Upper lobe of right lung (tissue), 1 donor: ENCODE results near the gene GLMP. TPM values are rescaled to one million over a fixed set of nuclear protein-coding genes. Genes with fewer than 3 reads are reported as not detected.

Experiments
- ATAC-seq: fragments of 200-7000 bp; cut with Tn5 transposase; one replicate; pipeline ENCODE4 v1.9.1; 2020; ENCODE audit warnings: mild to moderate bottlenecking, moderate library complexity
- DNase-seq: peaks from one replicate; pipeline ENCODE4 v3.0.0-alpha.2; 2020
- H3K27ac ChIP-seq: fragments of 200-600 bp; one replicate; pipeline ENCODE4 v1.8.0; 2022
- H3K27me3 ChIP-seq: fragments of 200-600 bp; one replicate; pipeline ENCODE4 v1.8.0; 2022; ENCODE audit warnings: mild to moderate bottlenecking
- H3K36me3 ChIP-seq: fragments of 200-600 bp; one replicate; pipeline ENCODE4 v1.8.0; 2022
- H3K4me1 ChIP-seq: fragments of 200-600 bp; one replicate; pipeline ENCODE4 v1.8.0; 2022
- H3K4me3 ChIP-seq: fragments of 200-600 bp; one replicate; pipeline ENCODE4 v1.8.0; 2022; ENCODE audit warnings: mild to moderate bottlenecking
- H3K9me3 ChIP-seq: fragments of 200-600 bp; one replicate; pipeline ENCODE4 v1.8.0; 2022
- CTCF ChIP-seq: fragments of 200-600 bp; IDR thresholded peaks from one replicate; pipeline ENCODE4 v1.8.0; 2022; ENCODE audit warnings: antibody characterized with exemption
- intact Hi-C: fragments of 100-400 bp; cut with DNase I; formaldehyde crosslinking; loops from one replicate; pipeline ENCODE4 v1.11.0; 2022
- total RNA-seq: library from RNA; stranded (reverse); fragmentation: NEBNext Ultra II Directional; extraction: Animal tissue kit (Norgen Biotek cat#: 25700); gene quantifications from one replicate; pipeline ENCODE4 v1.2.1, GENCODE V29; 2021
- donor health status: DM: no; HTN: yes; CAD: no; lungs with severe emphysema.

GLMP gene
- total RNA-seq, 1 donor from 2014 or later, result 61.1 TPM

- no peak for ATAC-seq
- TF ChIP-seq CTCF, result no peak
- Histone ChIP-seq H3K36me3 (no peaks in the 10 kb centered on the region), H3K9me3 (no peaks in the 10 kb centered on the region), H3K27me3 (no peaks in the 10 kb centered on the region), H3K4me1 (peaks cover 17% of the 10 kb centered on the region), H3K27ac (no peak overlapping the region), H3K4me3 (no peak overlapping the region)
- DNase-seq, result no peak
- intact Hi-C loops, result no loop called here
Observed at GRCh38 chr1:156293098-156293434, 2.4 kb downstream of the GLMP start.

DNA sequence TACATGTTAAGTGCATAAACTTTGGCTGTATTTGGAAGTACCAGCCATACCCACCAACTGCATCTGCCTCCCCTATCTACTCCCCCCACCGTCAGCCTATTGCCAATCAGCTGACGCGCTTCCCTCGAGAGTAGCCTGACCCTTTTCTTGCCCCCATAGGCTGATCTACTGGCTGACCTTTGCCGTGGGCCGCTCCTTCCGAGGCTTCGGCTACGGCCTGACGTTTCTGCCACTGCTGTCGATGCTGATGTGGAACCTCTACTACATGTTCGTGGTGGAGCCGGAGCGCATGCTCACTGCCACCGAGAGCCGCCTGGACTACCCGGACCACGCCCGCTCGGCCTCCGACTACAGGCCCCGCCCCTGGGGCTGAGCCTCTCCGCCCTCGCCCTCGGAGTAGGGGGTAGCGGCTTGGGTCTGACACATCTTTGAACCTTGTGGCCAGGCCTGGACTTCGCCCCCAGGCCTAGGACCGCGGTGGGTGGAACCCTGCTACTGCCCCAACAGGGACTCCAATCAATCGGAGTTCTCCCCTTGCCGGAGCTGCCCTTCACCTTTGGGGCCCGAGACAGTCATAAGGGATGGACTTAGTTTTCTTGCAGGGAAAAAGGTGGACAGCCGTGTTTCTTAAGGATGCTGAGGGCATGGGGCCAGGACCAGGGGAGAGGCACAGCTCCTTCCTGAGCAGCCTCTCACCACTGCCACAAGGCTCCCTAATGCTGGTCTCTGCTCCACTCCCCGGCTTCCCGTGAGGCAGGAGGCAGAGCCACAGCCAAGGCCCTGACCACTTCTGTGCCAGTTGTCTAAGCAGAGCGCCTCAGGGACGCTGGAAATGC, 4.0 kb downstream of the GLMP start:
- DNase-seq, result peak; percentile 93
- H3K4me3 ChIP-seq, result peak overlapping the region; percentile 46
- no peaks in the 10 kb centered on the region for H3K36me3 ChIP-seq
- TF ChIP-seq CTCF, result no peak
- H3K27ac ChIP-seq, result peak overlapping the region; percentile 28
- H3K4me1 ChIP-seq, result peaks cover 17% of the 10 kb centered on the region
- intact Hi-C loops, result no loop called here
- H3K9me3 ChIP-seq, result no peaks in the 10 kb centered on the region
- H3K27me3 ChIP-seq, result no peaks in the 10 kb centered on the region
- peak; percentile 94 for ATAC-seq

DNA sequence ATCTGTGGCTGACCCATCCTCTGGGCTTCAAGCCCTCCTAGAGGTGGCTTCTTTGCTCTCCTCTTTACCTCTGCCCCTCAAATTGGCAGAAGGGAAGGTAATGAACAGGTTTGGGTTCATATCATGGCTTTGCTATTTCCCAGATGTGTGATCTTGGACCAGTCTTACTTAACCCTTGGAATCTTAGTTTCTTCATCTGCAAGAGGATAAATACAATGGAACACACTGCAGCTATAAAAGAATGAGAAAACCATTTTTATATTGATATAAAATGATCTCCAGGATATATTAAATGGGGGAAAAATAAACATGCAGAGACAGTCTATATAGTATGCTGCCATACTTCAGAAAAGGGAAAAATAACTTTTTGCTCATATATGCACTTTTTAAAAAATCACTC, 5.6 kb downstream of the GLMP start:
- H3K4me3 ChIP-seq, result no peak overlapping the region
- no peak overlapping the region for H3K27ac ChIP-seq
- H3K4me1 ChIP-seq, result peaks cover 10% of the 10 kb centered on the region
- DNase-seq, result no peak
- H3K9me3 ChIP-seq, result no peaks in the 10 kb centered on the region
- intact Hi-C loops, result no loop called here
- no peaks in the 10 kb centered on the region for H3K27me3 ChIP-seq
- no peaks in the 10 kb centered on the region for H3K36me3 ChIP-seq
- no peak for TF ChIP-seq CTCF
- no peak for ATAC-seq

- DNase-seq (no peak), ATAC-seq (no peak)
- peaks cover 18% of the 10 kb centered on the region for H3K4me1 ChIP-seq
- no peak for TF ChIP-seq CTCF
- intact Hi-C loops, result no loop called here
- no peaks in the 10 kb centered on the region for H3K36me3 ChIP-seq
- no peaks in the 10 kb centered on the region for H3K9me3 ChIP-seq
- no peaks in the 10 kb centered on the region for H3K27me3 ChIP-seq
- no peak overlapping the region for H3K27ac ChIP-seq
- H3K4me3 ChIP-seq, result no peak overlapping the region
Observed at GRCh38 chr1:156286061-156286460, 9.4 kb downstream of the GLMP start.

DNA sequence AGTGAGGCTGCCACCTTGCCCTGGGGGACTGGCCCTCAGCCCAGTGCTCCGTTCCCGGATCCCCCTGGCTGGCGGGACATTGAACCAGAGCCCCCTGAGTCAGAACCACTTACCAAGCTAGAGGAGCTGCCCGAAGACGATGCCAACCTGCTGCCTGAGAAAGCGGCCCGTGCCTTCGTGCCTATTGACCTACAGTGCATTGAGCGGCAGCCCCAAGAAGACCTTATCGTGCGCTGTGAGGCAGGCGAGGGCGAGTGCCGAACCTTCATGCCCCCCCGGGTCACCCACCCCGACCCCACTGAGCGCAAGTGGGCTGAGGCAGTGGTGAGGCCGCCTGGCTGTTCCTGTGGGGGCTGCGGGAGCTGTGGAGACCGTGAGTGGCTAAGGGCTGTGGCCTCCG, 10.0 kb downstream of the GLMP start:
- H3K27me3 ChIP-seq, result no peaks in the 10 kb centered on the region
- no peaks in the 10 kb centered on the region for H3K36me3 ChIP-seq
- TF ChIP-seq CTCF, result no peak
- H3K4me1 ChIP-seq, result peaks cover 24% of the 10 kb centered on the region
- no peaks in the 10 kb centered on the region for H3K9me3 ChIP-seq
- intact Hi-C loops, result no loop called here
- H3K27ac ChIP-seq, result no peak overlapping the region
- ATAC-seq (no peak), DNase-seq (no peak)
- H3K4me3 ChIP-seq, result no peak overlapping the region
